ENCODE data around the gene PLCH2. TPM values are rescaled to one million over a fixed set of nuclear protein-coding genes. Genes with fewer than 3 reads are reported as not detected.
A peak's percentile ranks its signal among the peaks of the same experiment; 100 is the strongest.

The PLCH2 gene
- total and polyA plus RNA-seq, 2 of the 13 experiments (the other 11 are each of a cell fraction or from before 2014, with no cell fraction given) = 0.15 to 0.67 TPM

DNA sequence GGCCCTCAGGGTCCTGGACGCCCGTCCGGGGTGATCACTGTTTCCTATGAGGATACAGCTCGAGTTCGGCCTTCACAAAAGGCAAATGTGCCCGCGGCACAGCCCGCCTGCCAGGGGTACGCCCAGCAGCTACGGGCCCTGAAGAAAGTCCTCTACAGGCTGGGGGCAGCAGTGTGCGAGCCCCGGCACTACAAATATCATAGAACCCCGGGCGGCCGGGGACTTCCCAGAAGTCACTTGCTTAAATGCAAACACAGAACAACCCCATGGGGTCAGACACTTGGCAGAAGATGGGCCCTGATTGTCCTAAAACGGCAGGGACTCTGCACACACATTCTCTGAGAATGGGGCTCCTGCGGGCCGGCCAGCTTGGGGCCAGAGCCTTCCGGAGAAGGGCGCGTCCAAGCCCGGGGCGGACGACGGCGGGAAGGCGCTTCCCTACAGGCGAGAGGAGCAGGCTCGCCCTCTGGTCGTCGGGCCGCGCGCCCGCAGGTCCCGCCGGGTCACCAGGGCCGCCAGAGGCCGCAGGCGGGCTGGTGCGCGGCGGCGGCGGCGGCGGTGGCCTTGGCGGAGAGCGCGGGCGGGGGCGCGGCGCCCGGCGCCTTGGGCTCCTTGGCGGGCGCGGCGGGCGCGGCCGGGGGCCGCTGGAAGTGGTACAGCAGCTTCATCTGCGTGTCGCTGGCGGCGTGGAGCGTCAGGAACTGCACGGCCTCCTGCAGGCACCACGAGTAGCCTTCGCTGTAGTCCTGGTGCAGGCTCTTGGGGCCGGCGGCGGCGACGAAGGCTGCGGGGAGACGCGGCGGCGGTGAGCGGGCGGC is 53.1 kb downstream of the PLCH2 start (continued):
- TF ChIP-seq HOXA3 (CRISPR knock-in tag; IDR thresholded peaks at IDR 0.05) (0 out of 2 replicates have a peak, but pooled peaks have one; percentile 14), ZFX (CRISPR knock-in tag; IDR thresholded peaks at IDR 0.05; ENCODE audit: low read depth) (peak; percentile 69), ZNF660 (CRISPR knock-in tag; IDR thresholded peaks at IDR 0.05; ENCODE audit: borderline replicate concordance, low read depth) (no peak), ZNF724P (CRISPR knock-in tag; IDR thresholded peaks at IDR 0.05; ENCODE audit: borderline replicate concordance) (0 out of 2 replicates have a peak, but pooled peaks have one; percentile 27), STAG1 (CRISPR knock-in tag; IDR thresholded peaks at IDR 0.05) (peak; percentile 20; the same call in 1 of the 2 replicates), ATAD3A (CRISPR knock-in tag; IDR thresholded peaks at IDR 0.05) (no peak), ZNF777 (CRISPR knock-in tag; IDR thresholded peaks at IDR 0.05) (peak; percentile 79)
- TF ChIP-seq, protein P1, sequence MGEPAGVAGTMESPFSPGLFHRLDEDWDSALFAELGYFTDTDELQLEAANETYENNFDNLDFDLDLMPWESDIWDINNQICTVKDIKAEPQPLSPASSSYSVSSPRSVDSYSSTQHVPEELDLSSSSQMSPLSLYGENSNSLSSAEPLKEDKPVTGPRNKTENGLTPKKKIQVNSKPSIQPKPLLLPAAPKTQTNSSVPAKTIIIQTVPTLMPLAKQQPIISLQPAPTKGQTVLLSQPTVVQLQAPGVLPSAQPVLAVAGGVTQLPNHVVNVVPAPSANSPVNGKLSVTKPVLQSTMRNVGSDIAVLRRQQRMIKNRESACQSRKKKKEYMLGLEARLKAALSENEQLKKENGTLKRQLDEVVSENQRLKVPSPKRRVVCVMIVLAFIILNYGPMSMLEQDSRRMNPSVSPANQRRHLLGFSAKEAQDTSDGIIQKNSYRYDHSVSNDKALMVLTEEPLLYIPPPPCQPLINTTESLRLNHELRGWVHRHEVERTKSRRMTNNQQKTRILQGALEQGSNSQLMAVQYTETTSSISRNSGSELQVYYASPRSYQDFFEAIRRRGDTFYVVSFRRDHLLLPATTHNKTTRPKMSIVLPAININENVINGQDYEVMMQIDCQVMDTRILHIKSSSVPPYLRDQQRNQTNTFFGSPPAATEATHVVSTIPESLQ (CRISPR knock-in tag; conservative IDR thresholded peaks at IDR 0.05) = no peak
- TF ChIP-seq, protein P2, sequence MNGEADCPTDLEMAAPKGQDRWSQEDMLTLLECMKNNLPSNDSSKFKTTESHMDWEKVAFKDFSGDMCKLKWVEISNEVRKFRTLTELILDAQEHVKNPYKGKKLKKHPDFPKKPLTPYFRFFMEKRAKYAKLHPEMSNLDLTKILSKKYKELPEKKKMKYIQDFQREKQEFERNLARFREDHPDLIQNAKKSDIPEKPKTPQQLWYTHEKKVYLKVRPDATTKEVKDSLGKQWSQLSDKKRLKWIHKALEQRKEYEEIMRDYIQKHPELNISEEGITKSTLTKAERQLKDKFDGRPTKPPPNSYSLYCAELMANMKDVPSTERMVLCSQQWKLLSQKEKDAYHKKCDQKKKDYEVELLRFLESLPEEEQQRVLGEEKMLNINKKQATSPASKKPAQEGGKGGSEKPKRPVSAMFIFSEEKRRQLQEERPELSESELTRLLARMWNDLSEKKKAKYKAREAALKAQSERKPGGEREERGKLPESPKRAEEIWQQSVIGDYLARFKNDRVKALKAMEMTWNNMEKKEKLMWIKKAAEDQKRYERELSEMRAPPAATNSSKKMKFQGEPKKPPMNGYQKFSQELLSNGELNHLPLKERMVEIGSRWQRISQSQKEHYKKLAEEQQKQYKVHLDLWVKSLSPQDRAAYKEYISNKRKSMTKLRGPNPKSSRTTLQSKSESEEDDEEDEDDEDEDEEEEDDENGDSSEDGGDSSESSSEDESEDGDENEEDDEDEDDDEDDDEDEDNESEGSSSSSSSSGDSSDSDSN (CRISPR knock-in tag; IDR thresholded peaks at IDR 0.05) = peak; percentile 75; the same call in 1 of the 2 replicates
- TF ChIP-seq, protein P3, sequence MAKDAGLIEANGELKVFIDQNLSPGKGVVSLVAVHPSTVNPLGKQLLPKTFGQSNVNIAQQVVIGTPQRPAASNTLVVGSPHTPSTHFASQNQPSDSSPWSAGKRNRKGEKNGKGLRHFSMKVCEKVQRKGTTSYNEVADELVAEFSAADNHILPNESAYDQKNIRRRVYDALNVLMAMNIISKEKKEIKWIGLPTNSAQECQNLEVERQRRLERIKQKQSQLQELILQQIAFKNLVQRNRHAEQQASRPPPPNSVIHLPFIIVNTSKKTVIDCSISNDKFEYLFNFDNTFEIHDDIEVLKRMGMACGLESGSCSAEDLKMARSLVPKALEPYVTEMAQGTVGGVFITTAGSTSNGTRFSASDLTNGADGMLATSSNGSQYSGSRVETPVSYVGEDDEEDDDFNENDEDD (CRISPR knock-in tag; IDR thresholded peaks at IDR 0.05; ENCODE audit: borderline replicate concordance) = peak; percentile 48; the same call in 1 of the 2 replicates
- TF ChIP-seq, protein P4, sequence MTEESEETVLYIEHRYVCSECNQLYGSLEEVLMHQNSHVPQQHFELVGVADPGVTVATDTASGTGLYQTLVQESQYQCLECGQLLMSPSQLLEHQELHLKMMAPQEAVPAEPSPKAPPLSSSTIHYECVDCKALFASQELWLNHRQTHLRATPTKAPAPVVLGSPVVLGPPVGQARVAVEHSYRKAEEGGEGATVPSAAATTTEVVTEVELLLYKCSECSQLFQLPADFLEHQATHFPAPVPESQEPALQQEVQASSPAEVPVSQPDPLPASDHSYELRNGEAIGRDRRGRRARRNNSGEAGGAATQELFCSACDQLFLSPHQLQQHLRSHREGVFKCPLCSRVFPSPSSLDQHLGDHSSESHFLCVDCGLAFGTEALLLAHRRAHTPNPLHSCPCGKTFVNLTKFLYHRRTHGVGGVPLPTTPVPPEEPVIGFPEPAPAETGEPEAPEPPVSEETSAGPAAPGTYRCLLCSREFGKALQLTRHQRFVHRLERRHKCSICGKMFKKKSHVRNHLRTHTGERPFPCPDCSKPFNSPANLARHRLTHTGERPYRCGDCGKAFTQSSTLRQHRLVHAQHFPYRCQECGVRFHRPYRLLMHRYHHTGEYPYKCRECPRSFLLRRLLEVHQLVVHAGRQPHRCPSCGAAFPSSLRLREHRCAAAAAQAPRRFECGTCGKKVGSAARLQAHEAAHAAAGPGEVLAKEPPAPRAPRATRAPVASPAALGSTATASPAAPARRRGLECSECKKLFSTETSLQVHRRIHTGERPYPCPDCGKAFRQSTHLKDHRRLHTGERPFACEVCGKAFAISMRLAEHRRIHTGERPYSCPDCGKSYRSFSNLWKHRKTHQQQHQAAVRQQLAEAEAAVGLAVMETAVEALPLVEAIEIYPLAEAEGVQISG (CRISPR knock-in tag; IDR thresholded peaks at IDR 0.05) = peak; percentile 11; the same call in 1 of the 2 replicates

All from HepG2 (cell line).